HG03175 (cell line): ENCODE data around the gene FAM124A.
"Not testable (repeated sequence)": the region's sequence is repeated elsewhere in the genome, so short reads cannot be mapped to it uniquely, and the experiment has no call there.

Experiments
- ATAC-seq: cut with Tn5 transposase; IDR thresholded peaks from one replicate; pipeline ENCODE4 v1.9.1; 2021; ENCODE audit warnings: mild to moderate bottlenecking, moderate library complexity; ENCODE audit not compliant: unreplicated experiment

FAM124A gene

DNA sequence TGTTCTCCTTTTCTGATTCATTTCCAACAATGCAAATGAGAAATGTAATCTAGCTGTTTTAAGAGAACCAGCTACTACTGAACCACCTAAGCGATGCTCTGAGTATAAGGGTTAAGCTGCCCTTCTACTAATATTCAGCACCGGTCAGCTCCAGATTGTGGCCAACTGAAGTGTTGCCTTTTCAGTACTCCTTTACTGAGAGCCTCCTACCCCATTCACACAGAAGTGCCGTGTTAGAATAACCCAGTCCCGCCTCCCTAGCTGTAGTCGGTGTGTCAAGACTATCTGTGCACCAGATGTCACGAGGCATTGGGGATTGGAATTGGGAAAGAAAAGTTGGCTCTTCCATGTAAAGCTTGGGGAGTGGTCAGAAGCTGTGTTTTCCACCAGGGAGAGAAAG lies 45.4 kb downstream of the FAM124A start:
- no peak for ATAC-seq

- no peak for ATAC-seq
Observed at GRCh38 chr13:51269039-51269438, 46.8 kb downstream of the FAM124A start.

DNA sequence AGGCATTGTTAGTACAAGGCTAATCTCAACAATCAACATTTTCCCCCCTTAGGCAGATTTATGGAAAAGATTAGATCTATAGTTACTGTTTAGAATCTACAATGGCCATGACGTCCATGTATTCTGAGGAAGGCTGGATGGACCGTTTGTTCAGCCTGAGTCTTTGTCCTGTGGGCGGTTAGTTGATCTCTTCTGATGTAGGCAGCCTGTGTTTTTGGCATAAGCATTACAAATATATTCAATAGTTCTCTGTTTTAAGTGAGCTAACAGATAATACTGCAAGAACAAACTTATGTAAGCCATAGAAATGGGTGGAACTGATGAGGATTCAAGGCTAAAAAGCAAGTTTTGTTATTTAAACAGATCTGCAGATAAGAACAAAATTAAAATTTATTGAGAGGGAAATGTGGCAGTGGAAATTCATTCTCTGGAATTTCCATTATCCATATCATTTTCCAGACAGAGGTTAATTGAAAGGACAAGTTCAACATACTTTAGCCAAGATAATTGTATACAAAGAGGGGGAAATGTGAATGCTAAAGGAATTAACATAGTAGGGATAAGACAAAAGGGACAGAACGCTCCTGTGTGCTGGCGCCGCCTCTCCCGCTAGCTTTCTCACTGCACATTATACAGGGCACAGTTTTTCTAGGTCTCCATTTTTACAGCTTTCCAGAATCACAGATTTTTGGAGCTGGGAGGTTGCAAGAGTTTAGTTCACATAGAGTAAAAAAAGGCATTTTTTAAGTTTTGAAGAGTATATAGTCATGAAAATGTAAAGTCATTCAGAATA lies 48.6 kb downstream of the FAM124A start:
- no peak for ATAC-seq

DNA sequence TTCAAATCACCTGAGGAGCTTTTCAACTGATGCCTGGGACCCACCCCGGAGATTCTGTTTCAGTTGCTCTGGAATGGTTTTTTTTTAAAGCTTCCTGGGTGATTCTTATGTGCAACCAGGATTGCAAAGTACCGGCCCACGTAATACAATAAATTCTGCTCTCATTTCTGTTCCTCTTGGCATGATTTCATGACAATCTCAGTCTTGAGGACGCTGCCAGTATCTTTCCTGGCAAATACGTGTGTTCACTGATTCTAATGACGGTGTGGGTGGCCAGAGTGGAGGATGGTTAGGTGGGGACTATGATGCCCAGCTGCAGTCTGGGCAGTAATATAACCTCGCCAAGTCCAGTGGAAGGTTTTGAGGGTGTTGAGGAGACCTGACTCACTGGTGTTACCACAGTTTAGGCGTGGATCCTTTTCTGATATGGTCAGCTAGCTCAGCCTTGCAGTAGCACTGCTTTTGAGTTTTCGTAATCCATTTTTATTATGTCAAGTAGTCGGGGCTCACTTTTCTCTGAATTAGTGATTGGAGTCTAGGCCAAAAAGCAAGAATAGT lies 49.4 kb downstream of the FAM124A start:
- no peak for ATAC-seq

GRCh38 chr13:51275101-51275500 lies 52.9 kb downstream of the FAM124A start:
- ATAC-seq: no peak

GRCh38 chr13:51276636-51277035 lies 54.4 kb downstream of the FAM124A start:
- no peak for ATAC-seq

GRCh38 chr13:51277928-51278327 lies 55.7 kb downstream of the FAM124A start:
- no peak for ATAC-seq

DNA sequence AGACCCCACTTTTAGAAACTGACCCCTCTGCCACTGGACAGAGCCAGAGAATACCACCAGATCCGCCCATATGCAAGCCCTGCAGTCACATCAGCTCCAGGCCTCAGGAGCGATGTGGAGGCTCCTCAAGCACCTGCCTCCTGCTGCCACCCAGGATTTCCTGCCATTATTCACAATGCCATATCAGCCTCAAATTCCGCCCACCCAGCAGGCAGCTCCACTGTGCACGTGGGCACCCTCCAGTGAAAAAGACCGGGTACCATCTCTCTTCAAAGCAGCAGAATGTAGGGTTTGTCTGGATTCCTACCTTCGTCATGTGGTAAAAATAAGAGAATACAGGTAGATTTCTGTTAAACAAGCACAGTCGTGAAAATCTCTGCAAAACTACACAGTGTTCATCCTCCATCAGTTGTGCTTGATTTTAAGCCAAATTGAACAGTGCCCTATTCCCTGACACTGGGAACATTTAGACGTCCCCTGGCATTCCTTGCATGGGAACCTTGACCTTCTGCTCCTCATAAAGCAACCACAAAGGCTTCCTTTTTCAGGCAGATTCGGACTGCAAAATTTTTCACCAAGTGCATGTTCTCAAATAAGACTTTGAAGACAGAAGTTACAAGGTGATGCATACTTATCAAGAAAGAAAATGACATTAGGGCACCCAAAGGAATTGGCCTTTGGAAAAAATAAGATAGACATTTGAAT lies 56.4 kb downstream of the FAM124A start:
- ATAC-seq: no peak

- no peak for ATAC-seq
Observed at GRCh38 chr13:51280379-51280940, 58.3 kb downstream of the FAM124A start.

- ATAC-seq: no peak
Observed at GRCh38 chr13:51282322-51282721, 60.1 kb downstream of the FAM124A start.

DNA sequence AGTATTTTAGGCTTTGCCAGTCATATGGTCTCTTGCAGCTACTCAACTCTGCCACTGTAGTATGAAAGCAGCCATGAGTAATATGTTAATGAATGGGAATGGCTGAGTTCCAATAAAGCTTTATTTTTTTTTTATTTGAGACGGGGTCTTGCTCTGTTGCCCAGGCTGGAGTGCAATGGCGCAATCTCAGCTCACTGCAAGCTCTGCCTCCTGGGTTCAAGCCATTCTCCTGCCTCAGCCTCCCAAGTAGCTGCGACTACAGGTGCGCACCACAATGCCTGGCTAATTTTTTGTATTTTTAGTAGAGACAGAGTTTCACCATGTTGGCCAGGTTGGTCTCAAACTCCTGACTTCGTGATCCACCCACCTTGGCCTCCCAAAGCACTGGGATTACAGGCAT lies 60.7 kb downstream of the FAM124A start:
- ATAC-seq: not testable (repeated sequence)

- no peak for ATAC-seq
Observed at GRCh38 chr13:51283371-51283770, 61.2 kb downstream of the FAM124A start.

GRCh38 chr13:51284339-51284738 lies 62.1 kb downstream of the FAM124A start:
- ATAC-seq: no peak

GRCh38 chr13:51286135-51287002 lies 64.2 kb downstream of the FAM124A start:
- ATAC-seq: peak; percentile 85

DNA sequence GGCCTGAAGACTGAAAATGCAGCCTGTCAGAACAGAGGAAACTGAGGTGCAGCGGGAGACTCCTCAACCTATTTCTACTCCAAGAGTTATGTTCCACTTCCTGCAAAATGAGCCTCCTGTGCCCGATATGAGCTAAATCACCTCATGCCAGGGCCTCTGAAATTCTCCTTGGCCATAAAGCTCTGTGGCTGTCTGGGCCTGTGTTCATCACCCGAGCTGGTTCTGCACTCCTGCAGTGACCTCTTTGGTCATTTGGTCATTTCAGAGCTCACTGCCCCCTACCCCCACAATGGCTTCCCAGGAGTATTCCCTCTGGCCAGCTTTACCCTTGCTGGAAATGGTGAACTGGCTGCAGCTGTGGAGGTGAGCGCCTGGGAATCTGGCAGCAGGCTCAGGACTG lies 65.6 kb downstream of the FAM124A start:
- no peak for ATAC-seq

GRCh38 chr13:51288254-51288653 lies 66.1 kb downstream of the FAM124A start:
- ATAC-seq: not testable (repeated sequence)

DNA sequence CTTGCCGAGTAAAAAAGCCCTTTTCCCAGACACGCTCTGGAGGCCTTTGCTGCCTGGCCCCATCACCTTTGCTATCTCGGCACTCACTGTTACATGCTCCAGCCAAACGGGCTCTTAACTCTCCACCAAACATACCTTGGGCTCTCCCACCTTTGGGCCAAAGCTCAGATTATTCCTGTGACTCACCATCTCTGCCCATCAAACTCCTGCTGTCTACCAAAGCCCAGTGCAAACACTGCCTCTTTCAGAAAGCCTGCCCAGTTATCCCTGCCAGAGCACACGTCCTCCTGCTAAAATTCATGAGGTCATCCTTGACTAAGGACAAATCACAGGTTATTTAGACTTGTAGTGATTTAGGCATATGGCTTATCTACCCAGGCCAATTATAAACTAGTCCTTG lies 69.1 kb downstream of the FAM124A start:
- ATAC-seq: no peak

DNA sequence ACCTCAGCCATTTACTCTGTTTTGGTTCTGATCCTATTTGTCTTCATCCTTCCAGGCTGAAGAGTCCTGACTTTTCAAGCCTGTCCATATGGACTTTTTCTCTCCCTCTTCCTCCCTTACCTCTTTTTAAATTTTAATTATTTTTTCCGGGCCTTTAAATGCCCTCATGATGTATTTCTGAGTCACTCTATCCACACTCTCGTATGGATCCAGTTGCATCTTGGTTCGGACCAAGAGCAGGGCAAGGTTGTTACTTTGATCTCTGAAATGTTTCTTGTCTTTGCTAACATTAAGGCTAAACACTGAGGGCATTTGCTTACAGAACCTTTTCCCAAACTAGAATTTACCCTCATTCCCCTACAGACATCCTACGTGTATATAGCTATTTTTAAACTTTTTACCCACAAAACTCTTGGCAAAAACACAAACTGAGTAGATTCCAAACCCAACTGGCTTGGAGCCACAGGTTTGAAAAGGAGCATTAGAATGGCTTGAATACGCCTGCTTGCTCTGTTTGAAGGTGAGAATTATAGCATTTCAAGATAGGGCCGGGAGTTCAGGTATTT lies 69.9 kb downstream of the FAM124A start:
- ATAC-seq: no peak

GRCh38 chr13:51297556-51297955 lies 75.4 kb downstream of the FAM124A start:
- no peak for ATAC-seq

GRCh38 chr13:51298812-51299211 lies 76.6 kb downstream of the FAM124A start:
- ATAC-seq: no peak
